ENCODE data around the gene ADAMTSL5. TPM values are rescaled to one million over a fixed set of nuclear protein-coding genes. Genes with fewer than 3 reads are reported as not detected.

ADAMTSL5 gene
- total RNA-seq, 1 experiment from 2014 or later, result 11.1 TPM

DNA sequence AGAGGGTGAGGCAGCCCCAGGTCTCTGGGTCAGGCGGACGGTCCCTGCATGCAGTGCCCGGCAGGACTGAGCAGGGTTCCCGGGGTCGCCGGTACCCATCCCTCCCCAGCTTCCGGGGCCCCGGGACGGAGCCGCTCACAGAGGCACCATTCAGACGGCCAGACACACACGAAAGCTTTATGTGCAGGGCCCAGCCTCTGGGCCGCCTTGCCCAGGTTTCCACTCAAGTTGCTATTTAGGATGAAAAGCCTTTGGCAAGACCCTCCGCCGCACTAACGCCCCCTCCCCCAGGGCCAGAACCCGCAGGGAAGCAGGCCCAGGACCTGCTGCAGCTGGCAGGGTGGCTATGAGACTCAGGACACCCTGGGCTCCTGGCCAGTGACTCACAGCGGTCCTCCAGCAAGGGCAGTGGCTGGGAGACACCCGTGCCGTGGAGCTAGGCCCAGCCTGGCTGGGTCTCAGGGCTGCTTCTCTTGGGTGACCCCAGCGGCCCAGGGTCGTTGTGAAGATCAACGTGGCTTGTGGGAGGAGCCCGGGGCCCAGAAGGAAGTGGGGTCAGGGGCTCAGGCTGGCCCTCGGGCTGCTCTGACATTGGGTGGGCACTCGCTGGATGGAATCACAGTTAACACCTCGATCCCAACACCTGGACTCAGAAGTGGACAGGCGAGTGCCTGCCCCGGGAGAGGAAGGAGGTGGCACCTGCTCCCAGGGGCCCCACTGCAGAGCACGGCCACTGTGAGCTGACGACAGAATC is 38.6 kb downstream of the ADAMTSL5 start:
- DNase-seq (ENCODE audit: unreplicated experiment), result no peak
- ChIA-PET POLR2A (interaction anchor here (0.5 to 1.0 kb wide), 2 partner anchors 17 to 19 kb away, joined by 3 read pairs; partner anchors contain the start of gene REEP6), CTCF (interaction anchor here (0.6 to 1.6 kb wide), 3 partner anchors 8 to 215 kb away, joined by 4 read pairs; no protein-coding TSS in a partner anchor)
- H3K9me3 Mint-ChIP-seq (ENCODE audit: unreplicated experiment), result no peaks in the 10 kb centered on the region
- no peaks in the 10 kb centered on the region for H3K27me3 Mint-ChIP-seq (ENCODE audit: insufficient read depth, unreplicated experiment)
- no TSS peak for BruUV-seq (replicated peaks)
- no peak overlapping the region for H3K27ac Mint-ChIP-seq (ENCODE audit: low read depth, unreplicated experiment)
- peaks cover 8% of the 10 kb centered on the region for H3K4me1 Mint-ChIP-seq (ENCODE audit: insufficient read depth, unreplicated experiment)
- intact Hi-C loops (cut with micrococcal nuclease), result no loop called here
- TF ChIP-seq CTCF (IDR thresholded peaks at IDR 0.05; ENCODE audit: unreplicated experiment), result no peak
- no peak overlapping the region for H3K4me3 Mint-ChIP-seq (ENCODE audit: unreplicated experiment)
- H3K36me3 Mint-ChIP-seq (ENCODE audit: insufficient read depth, unreplicated experiment), result peaks cover 44% of the 10 kb centered on the region

GRCh38 chr19:1473085-1473851 is 39.6 kb downstream of the ADAMTSL5 start:
- Mint-ChIP-seq H3K4me1 (ENCODE audit: insufficient read depth, unreplicated experiment) (peaks cover 4% of the 10 kb centered on the region), H3K4me3 (ENCODE audit: unreplicated experiment) (no peak overlapping the region), H3K27me3 (ENCODE audit: insufficient read depth, unreplicated experiment) (no peaks in the 10 kb centered on the region), H3K27ac (ENCODE audit: low read depth, unreplicated experiment) (no peak overlapping the region), H3K9me3 (ENCODE audit: unreplicated experiment) (no peaks in the 10 kb centered on the region), H3K36me3 (ENCODE audit: insufficient read depth, unreplicated experiment) (peaks cover 39% of the 10 kb centered on the region)
- ChIA-PET CTCF (interaction anchor here (0.6 to 0.8 kb wide), 2 partner anchors 21 to 216 kb away, joined by 3 to 4 read pairs; no protein-coding TSS in a partner anchor), POLR2A (interaction anchor here (0.5 kb wide), 1 partner anchor 18 kb away, joined by 3 read pairs; the partner anchor contains the start of gene REEP6)
- DNase-seq (ENCODE audit: unreplicated experiment), result no peak
- intact Hi-C loops (cut with micrococcal nuclease), result no loop called here
- TF ChIP-seq CTCF (IDR thresholded peaks at IDR 0.05; ENCODE audit: unreplicated experiment), result no peak
- no TSS peak for BruUV-seq (replicated peaks)

DNA sequence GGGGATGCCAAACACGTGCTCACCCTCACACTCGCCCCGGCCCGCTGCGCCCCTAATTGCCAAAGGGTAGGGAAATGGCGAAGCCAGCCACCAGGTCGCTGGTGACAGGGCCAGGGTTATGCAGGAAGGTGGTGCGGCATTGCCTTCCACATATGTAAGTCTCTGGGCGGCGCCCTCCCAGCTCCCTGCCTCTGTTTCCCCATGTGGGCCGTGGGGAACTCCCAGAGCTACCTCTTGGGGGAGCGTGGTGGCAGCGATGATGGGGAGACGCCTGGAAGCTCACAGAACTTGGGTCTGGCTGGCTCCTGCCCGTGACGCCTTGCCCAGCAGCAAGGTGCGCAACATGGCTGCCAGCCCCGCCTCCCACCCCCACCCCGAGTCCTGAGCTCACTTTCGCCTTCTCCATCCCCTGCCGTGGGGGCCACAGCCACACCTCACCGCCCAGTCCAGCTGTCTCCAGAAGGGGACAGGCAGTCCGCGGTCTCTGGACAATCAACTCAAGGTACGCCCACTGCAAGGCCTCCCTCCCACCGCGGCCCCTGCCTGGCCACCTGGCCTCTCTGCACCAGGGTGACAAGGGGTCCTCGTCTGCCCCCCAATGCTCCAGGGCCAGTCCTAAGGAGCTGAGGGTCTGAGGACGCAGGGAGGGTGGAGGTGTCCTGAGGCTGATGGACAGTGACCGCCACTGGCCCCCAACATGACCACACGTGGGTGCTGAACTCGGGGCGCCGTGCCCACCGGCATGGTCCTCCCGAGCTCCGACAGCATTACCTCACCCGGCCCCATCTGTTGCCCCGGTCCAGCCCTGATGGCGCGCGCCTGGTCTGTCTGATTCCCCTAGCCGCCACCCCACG is 40.4 kb downstream of the ADAMTSL5 start:
- intact Hi-C loops (cut with micrococcal nuclease), result no loop called here
- Mint-ChIP-seq H3K27ac (ENCODE audit: low read depth, unreplicated experiment) (no peak overlapping the region), H3K27me3 (ENCODE audit: insufficient read depth, unreplicated experiment) (no peaks in the 10 kb centered on the region), H3K4me3 (ENCODE audit: unreplicated experiment) (no peak overlapping the region), H3K9me3 (ENCODE audit: unreplicated experiment) (no peaks in the 10 kb centered on the region), H3K36me3 (ENCODE audit: insufficient read depth, unreplicated experiment) (peaks cover 36% of the 10 kb centered on the region), H3K4me1 (ENCODE audit: insufficient read depth, unreplicated experiment) (peaks cover 4% of the 10 kb centered on the region)
- BruUV-seq (replicated peaks), result no TSS peak
- CTCF ChIA-PET, result interaction anchor here (0.8 kb wide), 1 partner anchor 20 kb away, joined by 3 read pairs; no protein-coding TSS in a partner anchor
- DNase-seq (ENCODE audit: unreplicated experiment), result no peak
- POLR2A ChIA-PET, result interaction anchor here (0.8 to 0.9 kb wide), 2 partner anchors 17 to 203 kb away, joined by 3 to 4 read pairs; partner anchors contain the start of gene CIRBP
- TF ChIP-seq CTCF (IDR thresholded peaks at IDR 0.05; ENCODE audit: unreplicated experiment), result no peak

Data from MCF 10A (cell line).